GM19023 (cell line): ENCODE results near the gene TRHDE.

Experiments used
- ATAC-seq: cut with Tn5 transposase; IDR thresholded peaks from one replicate; pipeline ENCODE4 v1.9.1; 2021; ENCODE audit warnings: mild to moderate bottlenecking, moderate library complexity; ENCODE audit not compliant: unreplicated experiment

TRHDE gene

GRCh38 chr12:72273851-72274351, 1.7 kb downstream of the TRHDE start:
- ATAC-seq, result no peak

- no peak for ATAC-seq
Measured at GRCh38 chr12:72274931-72275330, 2.8 kb downstream of the TRHDE start.

- ATAC-seq, result no peak
Measured at GRCh38 chr12:72275526-72275925, 3.4 kb downstream of the TRHDE start.

GRCh38 chr12:72276181-72276805, 4.1 kb downstream of the TRHDE start:
- ATAC-seq, result no peak

- ATAC-seq, result no peak
Measured at GRCh38 chr12:72277415-72277814, 5.2 kb downstream of the TRHDE start.

GRCh38 chr12:72278894-72279293, 6.7 kb downstream of the TRHDE start:
- no peak for ATAC-seq

- ATAC-seq, result no peak
Measured at GRCh38 chr12:72281126-72281525, 9.0 kb downstream of the TRHDE start.

- no peak for ATAC-seq
Measured at GRCh38 chr12:72282721-72283120, 10.6 kb downstream of the TRHDE start.

- no peak for ATAC-seq
Measured at GRCh38 chr12:72285861-72286260, 13.7 kb downstream of the TRHDE start.

- no peak for ATAC-seq
Measured at GRCh38 chr12:72286526-72286925, 14.4 kb downstream of the TRHDE start.

GRCh38 chr12:72288436-72288835, 16.3 kb downstream of the TRHDE start:
- no peak for ATAC-seq

- no peak for ATAC-seq
Measured at GRCh38 chr12:72288911-72289310, 16.7 kb downstream of the TRHDE start.

GRCh38 chr12:72289633-72290032, 17.5 kb downstream of the TRHDE start:
- ATAC-seq, result no peak

GRCh38 chr12:72291175-72291574, 19.0 kb downstream of the TRHDE start:
- ATAC-seq, result no peak

GRCh38 chr12:72293701-72294100, 21.5 kb downstream of the TRHDE start:
- no peak for ATAC-seq

- no peak for ATAC-seq
Measured at GRCh38 chr12:72295101-72295500, 22.9 kb downstream of the TRHDE start.

- ATAC-seq, result no peak
Measured at GRCh38 chr12:72295744-72296143, 23.6 kb downstream of the TRHDE start.

- no peak for ATAC-seq
Measured at GRCh38 chr12:72296389-72296788, 24.2 kb downstream of the TRHDE start.

GRCh38 chr12:72297666-72298065, 25.5 kb downstream of the TRHDE start:
- no peak for ATAC-seq

- no peak for ATAC-seq
Measured at GRCh38 chr12:72300728-72301127, 28.6 kb downstream of the TRHDE start.

GRCh38 chr12:72304751-72305150, 32.6 kb downstream of the TRHDE start:
- no peak for ATAC-seq

GRCh38 chr12:72307229-72307628, 35.1 kb downstream of the TRHDE start:
- no peak for ATAC-seq

GRCh38 chr12:72311946-72312345, 39.8 kb downstream of the TRHDE start:
- no peak for ATAC-seq
